Measurements from ENCODE around the gene TMEM255B. TPM values are rescaled to one million over a fixed set of nuclear protein-coding genes. Genes with fewer than 3 reads are reported as not detected.

The TMEM255B gene
- 1.8 and 1.9 TPM in 2 replicates for total RNA-seq (2011; cell fraction: chromatin; rRNA removed; ENCODE audit: low replicate concordance)
- total RNA-seq (2011; cell fraction: nucleolus; rRNA removed): 1.3 and 1.5 TPM in 2 replicates
- total RNA-seq (2011; cell fraction: nucleoplasm; rRNA removed): 1.1 TPM in 2 replicates
- total RNA-seq (2014; rRNA removed): 0.23 and 0.33 TPM in 2 replicates
- 0.13 and 0.22 TPM in 2 replicates for total RNA-seq (2014; rRNA removed; fragmentation: Illumina TruSeq; extraction: Trizol)
- total RNA-seq (2015; rRNA removed; fragmentation: Illumina TruSeq; extraction: Trizol): 0.30 and 0.36 TPM in 2 replicates
- 0.72 and 0.75 TPM in 2 replicates for total RNA-seq (2021)
- polyA plus RNA-seq (2011; rRNA removed): 0.20 and 0.45 TPM in 2 replicates
- polyA plus RNA-seq (2011; cell fraction: cytosol; rRNA removed): 0.19 and 0.65 TPM in 2 replicates
- 0.46 and 0.76 TPM in 2 replicates for polyA plus RNA-seq (2011; cell fraction: nucleus; rRNA removed)
- 0.57 and 2.2 TPM in 2 replicates for polyA plus RNA-seq (2012)
- 0.42 and 0.46 TPM in 2 replicates for polyA plus RNA-seq (2014; fragmentation: Illumina TruSeq; extraction: Trizol)
- polyA plus RNA-seq (2014; fragmentation: Nextera tagmentation; extraction: Ambion mirVana): under 1 TPM; 0.01 to 0.04 TPM
- polyA plus RNA-seq (2014; rRNA removed): 0.40 and 0.46 TPM in 2 replicates
- polyA minus RNA-seq (2011; rRNA and poly(A)+ RNA removed): 1.1 and 1.3 TPM in 2 replicates
- 0.38 and 0.73 TPM in 2 replicates for polyA minus RNA-seq (2011; cell fraction: cytosol; rRNA and poly(A)+ RNA removed)
- polyA minus RNA-seq (2011; cell fraction: nucleus; rRNA and poly(A)+ RNA removed): 0.27 and 0.89 TPM in 2 replicates
- percentile 28 among the genes with signal in this experiment for Bru-seq, nascent RNA
- BruChase-seq, experiment 1, labeled RNA remaining after a 2-hour chase: percentile 26 among the genes with signal in this experiment
- BruChase-seq, experiment 2, labeled RNA remaining after a 6-hour chase: percentile 29 among the genes with signal in this experiment
- long read RNA-seq, experiment 1: 0 reads
- long read RNA-seq, experiment 2: 0 reads
- long read RNA-seq, experiment 3: 0 reads

DNA sequence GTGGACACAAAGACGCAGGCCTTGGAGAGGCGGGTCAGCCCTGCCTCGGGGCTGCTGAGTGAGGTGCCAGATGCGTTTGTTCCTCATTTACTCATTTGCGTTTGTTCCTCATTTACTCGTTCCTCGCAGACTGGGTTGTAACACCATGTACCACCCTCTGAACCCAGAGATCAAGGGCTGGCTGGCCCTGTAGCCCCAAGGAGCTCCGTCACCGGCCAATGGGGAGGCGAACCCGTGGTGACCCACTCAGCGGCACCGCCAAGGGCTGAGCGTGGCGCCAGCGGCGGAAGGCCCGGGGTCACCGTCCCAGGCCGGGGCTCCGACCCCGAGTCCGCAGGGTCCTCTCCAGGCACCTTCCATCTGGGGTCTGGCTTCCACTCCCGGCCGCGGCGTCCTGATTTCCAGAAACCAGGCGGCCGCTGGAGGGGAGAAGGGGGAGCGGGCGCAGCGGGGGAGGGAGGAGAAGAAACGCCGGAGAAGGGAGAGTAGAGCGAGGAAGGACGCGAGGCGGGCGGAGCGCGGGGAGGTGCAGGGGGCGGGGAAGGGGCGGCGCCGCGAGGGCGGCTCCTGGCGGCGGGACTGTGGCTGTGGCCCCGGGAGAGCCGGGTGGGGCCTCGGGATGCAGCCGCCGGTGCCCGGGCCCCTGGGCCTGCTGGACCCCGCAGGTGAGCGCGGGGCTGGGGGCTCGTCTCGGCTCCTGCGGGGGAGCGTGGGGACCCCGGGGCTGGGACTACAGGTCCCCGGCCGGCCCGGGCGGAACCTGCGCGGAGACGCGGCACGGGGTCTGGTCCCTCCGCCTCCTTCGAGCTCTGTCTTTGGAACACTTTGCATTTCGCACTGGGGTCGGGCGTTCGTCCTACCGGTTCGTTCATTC lies at the start of gene TMEM255B:
Gene TMEM255B, plus strand, starts transcription at position 576 of the 874 bp plus-strand sequence. Its CDS starts 44 bp downstream, at position 620.
- ChIA-PET CTCF (ENCODE audit: low intra/inter-chr PET ratio) (interaction anchor here (0.6 kb wide), 1 partner anchor 717 kb away, joined by 3 read pairs; no protein-coding TSS in a partner anchor), POLR2A (interaction anchor here (0.7 kb wide), 1 partner anchor 22 kb away, joined by 3 read pairs; no protein-coding TSS in a partner anchor)
- Histone ChIP-seq H3K4me1 (replicated peaks in 1 of 2; ENCODE audit: control insufficient read depth in 2 of 2, insufficient read depth in 2 of 2, low read length in 2 of 2) (peaks cover 3 to 14% of the 10 kb centered on the region in 2 experiments; a peak in 4 of 5 replicates), H3K9ac (ENCODE audit: insufficient read depth in 1 of 2, low read depth in 2 of 2, low read length in 2 of 2) (peak within 1 kb of the TSS; percentile 34 to 90; a peak in 3 of 4 replicates), H3K79me2 (ENCODE audit: control insufficient read depth, insufficient read depth, low read length) (no peaks in the 10 kb centered on the region), H3K27ac (ENCODE audit: extremely low read depth, low read depth, low read length) (no peak within 1 kb of the TSS), H3K4me2 (ENCODE audit: insufficient read depth, low read length) (peak within 1 kb of the TSS; percentile 79), H3K9me1 (ENCODE audit: control insufficient read depth, insufficient read depth, low read length) (no peaks in the 10 kb centered on the region), H3K36me3 (ENCODE audit: control insufficient read depth, insufficient read depth, low read length) (no peaks in the 10 kb centered on the region), H2AFZ (ENCODE audit: low read depth, low read length) (peak within 1 kb of the TSS; percentile 60), H3K4me3 (peak within 1 kb of the TSS; percentile 46), H3K27me3 (ENCODE audit: control insufficient read depth in 2 of 2, insufficient read depth in 2 of 2, low read length in 2 of 2) (peaks cover 21 to 53% of the 10 kb centered on the region in 2 experiments), H3K9me3 (replicated peaks; ENCODE audit: control insufficient read depth, insufficient read depth, low read depth, low read length) (no peaks in the 10 kb centered on the region), H4K20me1 (replicated peaks; ENCODE audit: control insufficient read depth, insufficient read depth, low read length) (no peaks in the 10 kb centered on the region)
- in situ Hi-C loops (cut with MboI): no loop called here
- peak; percentile 99 for ATAC-seq
- DNase-seq (ENCODE audit: extremely low read depth in 1 of 4, low spot score in 3 of 4): peak; percentile 72 to 92 (median 90)
- no TSS peak for BruUV-seq (replicated peaks)
- intact Hi-C loops (cut with micrococcal nuclease): no loop called here
- FAIRE-seq: no peak
- 4% methylated on average over 12 of the region's 80 CpGs for whole genome bisulfite sequencing (ENCODE audit: insufficient coverage, low coverage, missing lambda C conversion rate)
- TF ChIP-seq TRIM28 (IDR thresholded peaks at IDR 0.05): no peak
- TF ChIP-seq CBX3 (IDR thresholded peaks at IDR 0.05; ENCODE audit: borderline replicate concordance in 1 of 2, low read length in 2 of 2): no peak
- TF ChIP-seq FIP1L1 (IDR thresholded peaks at IDR 0.05; ENCODE audit: low read depth, low read length, poor library complexity, severe bottlenecking): no peak
- TF ChIP-seq TSC22D4 (tag; IDR thresholded peaks at IDR 0.05): no peak
- TF ChIP-seq, protein P1, sequence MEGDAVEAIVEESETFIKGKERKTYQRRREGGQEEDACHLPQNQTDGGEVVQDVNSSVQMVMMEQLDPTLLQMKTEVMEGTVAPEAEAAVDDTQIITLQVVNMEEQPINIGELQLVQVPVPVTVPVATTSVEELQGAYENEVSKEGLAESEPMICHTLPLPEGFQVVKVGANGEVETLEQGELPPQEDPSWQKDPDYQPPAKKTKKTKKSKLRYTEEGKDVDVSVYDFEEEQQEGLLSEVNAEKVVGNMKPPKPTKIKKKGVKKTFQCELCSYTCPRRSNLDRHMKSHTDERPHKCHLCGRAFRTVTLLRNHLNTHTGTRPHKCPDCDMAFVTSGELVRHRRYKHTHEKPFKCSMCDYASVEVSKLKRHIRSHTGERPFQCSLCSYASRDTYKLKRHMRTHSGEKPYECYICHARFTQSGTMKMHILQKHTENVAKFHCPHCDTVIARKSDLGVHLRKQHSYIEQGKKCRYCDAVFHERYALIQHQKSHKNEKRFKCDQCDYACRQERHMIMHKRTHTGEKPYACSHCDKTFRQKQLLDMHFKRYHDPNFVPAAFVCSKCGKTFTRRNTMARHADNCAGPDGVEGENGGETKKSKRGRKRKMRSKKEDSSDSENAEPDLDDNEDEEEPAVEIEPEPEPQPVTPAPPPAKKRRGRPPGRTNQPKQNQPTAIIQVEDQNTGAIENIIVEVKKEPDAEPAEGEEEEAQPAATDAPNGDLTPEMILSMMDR (IDR thresholded peaks at IDR 0.05 in 2 of 3, conservative IDR thresholded peaks at IDR 0.05 in 1 of 3; ENCODE audit: insufficient read depth in 2 of 3, low read depth in 1 of 3, low read length in 3 of 3): peak in 1 of 3 experiments; percentile 21; a peak in 1 of 6 replicates
- TF ChIP-seq, protein P2, sequence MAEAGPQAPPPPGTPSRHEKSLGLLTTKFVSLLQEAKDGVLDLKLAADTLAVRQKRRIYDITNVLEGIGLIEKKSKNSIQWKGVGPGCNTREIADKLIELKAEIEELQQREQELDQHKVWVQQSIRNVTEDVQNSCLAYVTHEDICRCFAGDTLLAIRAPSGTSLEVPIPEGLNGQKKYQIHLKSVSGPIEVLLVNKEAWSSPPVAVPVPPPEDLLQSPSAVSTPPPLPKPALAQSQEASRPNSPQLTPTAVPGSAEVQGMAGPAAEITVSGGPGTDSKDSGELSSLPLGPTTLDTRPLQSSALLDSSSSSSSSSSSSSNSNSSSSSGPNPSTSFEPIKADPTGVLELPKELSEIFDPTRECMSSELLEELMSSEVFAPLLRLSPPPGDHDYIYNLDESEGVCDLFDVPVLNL (CRISPR knock-in tag; IDR thresholded peaks at IDR 0.05; ENCODE audit: low read depth): no peak
- TF ChIP-seq BMI1 (IDR thresholded peaks at IDR 0.05; ENCODE audit: low read length): no peak
- TF ChIP-seq, protein P3, sequence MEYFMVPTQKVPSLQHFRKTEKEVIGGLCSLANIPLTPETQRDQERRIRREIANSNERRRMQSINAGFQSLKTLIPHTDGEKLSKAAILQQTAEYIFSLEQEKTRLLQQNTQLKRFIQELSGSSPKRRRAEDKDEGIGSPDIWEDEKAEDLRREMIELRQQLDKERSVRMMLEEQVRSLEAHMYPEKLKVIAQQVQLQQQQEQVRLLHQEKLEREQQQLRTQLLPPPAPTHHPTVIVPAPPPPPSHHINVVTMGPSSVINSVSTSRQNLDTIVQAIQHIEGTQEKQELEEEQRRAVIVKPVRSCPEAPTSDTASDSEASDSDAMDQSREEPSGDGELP (CRISPR knock-in tag; IDR thresholded peaks at IDR 0.05; ENCODE audit: borderline replicate concordance): peak; percentile 36; the same call in 1 of the 2 replicates
- no peak for TF ChIP-seq PTRF (tag; IDR thresholded peaks at IDR 0.05)
- TF ChIP-seq ZEB2 (IDR thresholded peaks at IDR 0.05): no peak
- TF ChIP-seq HNRNPLL (IDR thresholded peaks at IDR 0.05; ENCODE audit: low read depth, low read length, poor library complexity, severe bottlenecking): peak; percentile 68
- no peak for TF ChIP-seq GATA2 (CRISPR knock-in tag; IDR thresholded peaks at IDR 0.05)
